GM12892 (cell line): ENCODE data around the gene SMIM17.
"Not testable (repeated sequence)": the region's sequence is repeated elsewhere in the genome, so short reads cannot be mapped to it uniquely, and the experiment has no call there.

Experiments used
- DNase-seq: peaks from one replicate; pipeline ENCODE4 v3.0.0; 2011; ENCODE audit not compliant: insufficient read length
- FAIRE-seq: peaks from 2 replicates; lab custom pipeline; 2011; peaks lifted over from hg19 to GRCh38; lab: Jason Lieb, UNC
- POLR2A ChIP-seq: IDR thresholded peaks from 2 replicates; pipeline ENCODE4 v1.6.1; 2011; ENCODE audit warnings: low read depth, low read length, control low read depth
- POLR2AphosphoS5 ChIP-seq: IDR thresholded peaks from 2 replicates; pipeline ENCODE4 v1.6.1; 2011; ENCODE audit warnings: low read depth, low read length, control low read depth
- TAF1 ChIP-seq: IDR thresholded peaks from 2 replicates; pipeline ENCODE4 v1.6.1; 2011; ENCODE audit warnings: low read depth, mild to moderate bottlenecking, control low read depth, low read length, borderline replicate concordance

Gene SMIM17

GRCh38 chr19:56664511-56664910 is 21.6 kb downstream of the SMIM17 start:
- no peak for TF ChIP-seq POLR2AphosphoS5
- TF ChIP-seq POLR2A, result no peak
- no peak for TF ChIP-seq TAF1
- FAIRE-seq, result no peak

GRCh38 chr19:56667311-56667870 is 24.4 kb downstream of the SMIM17 start:
- TF ChIP-seq POLR2A (no peak), POLR2AphosphoS5 (no peak), TAF1 (no peak)
- no peak for FAIRE-seq
- DNase-seq, result no peak

More at GRCh38 chr19:56664511-56664910, 21.6 kb downstream of the SMIM17 start:
- no peak for DNase-seq

- no peak for TF ChIP-seq POLR2A
- no peak for TF ChIP-seq TAF1
- DNase-seq (no peak), FAIRE-seq (no peak)
Observed at GRCh38 chr19:56668676-56669075, 25.7 kb downstream of the SMIM17 start.

GRCh38 chr19:56670401-56670960 is 27.5 kb downstream of the SMIM17 start:
- TF ChIP-seq POLR2A (no peak), TAF1 (no peak), POLR2AphosphoS5 (no peak)
- FAIRE-seq, result no peak
- no peak for DNase-seq

- DNase-seq, result no peak
- TF ChIP-seq TAF1, result no peak
- no peak for TF ChIP-seq POLR2AphosphoS5
- no peak for TF ChIP-seq POLR2A
- FAIRE-seq, result no peak
Observed at GRCh38 chr19:56670961-56671612, 28.1 kb downstream of the SMIM17 start.

- no peak for DNase-seq
- TF ChIP-seq POLR2AphosphoS5, result no peak
- TF ChIP-seq TAF1, result no peak
- TF ChIP-seq POLR2A, result no peak
- no peak for FAIRE-seq
Observed at GRCh38 chr19:56671613-56671994, 28.6 kb downstream of the SMIM17 start, which contains the start of gene ZNF835. Gene ZNF835 (minus strand): TSS chr19:56671757. CDS start chr19:56665198, 6,559 bp downstream.

- not testable (repeated sequence) for DNase-seq, FAIRE-seq
Observed at GRCh38 chr19:56672610-56673009, 29.7 kb downstream of the SMIM17 start.

GRCh38 chr19:56678205-56678604 is 35.2 kb downstream of the SMIM17 start:
- FAIRE-seq, result no peak
- DNase-seq, result no peak
- no peak for TF ChIP-seq POLR2AphosphoS5
- no peak for TF ChIP-seq POLR2A
- no peak for TF ChIP-seq TAF1

GRCh38 chr19:56681702-56682101 is 38.7 kb downstream of the SMIM17 start:
- FAIRE-seq (no peak), DNase-seq (no peak)
- TF ChIP-seq POLR2AphosphoS5, result no peak
- no peak for TF ChIP-seq POLR2A
- no peak for TF ChIP-seq TAF1

GRCh38 chr19:56683116-56683515 is 40.2 kb downstream of the SMIM17 start:
- no peak for FAIRE-seq
- no peak for DNase-seq
- TF ChIP-seq TAF1, result no peak
- no peak for TF ChIP-seq POLR2A
- no peak for TF ChIP-seq POLR2AphosphoS5

- no peak for TF ChIP-seq TAF1
- no peak for TF ChIP-seq POLR2A
- no peak for TF ChIP-seq POLR2AphosphoS5
- no peak for DNase-seq
- FAIRE-seq, result no peak
Observed at GRCh38 chr19:56687031-56687430, 44.1 kb downstream of the SMIM17 start.

GRCh38 chr19:56689198-56689597 is 46.2 kb downstream of the SMIM17 start:
- DNase-seq (no peak), FAIRE-seq (no peak)
- TF ChIP-seq TAF1, result no peak

GRCh38 chr19:56690670-56691069 is 47.7 kb downstream of the SMIM17 start:
- no peak for TF ChIP-seq TAF1
- no peak for TF ChIP-seq POLR2AphosphoS5
- TF ChIP-seq POLR2A, result no peak
- DNase-seq (no peak), FAIRE-seq (no peak)
